K562 (cell line): Measurements from ENCODE around the gene LRRC4. TPM values are rescaled to one million over a fixed set of nuclear protein-coding genes. Genes with fewer than 3 reads are reported as not detected.

Experiments used
- ATAC-seq: fragments of 200-7000 bp; cut with Tn5 transposase; 3 replicates; pipeline ENCODE4 v1.9.1; 2020; ENCODE audit warnings: moderate library complexity
- BruUV-seq: library from RNA; stranded (reverse); fragments of 400-500 nt; replicated peaks from 2 replicates; lab custom pipeline; 2021; lab: Mats Ljungman, UMichigan
- CTCF ChIA-PET: fragments of 300-600 bp; formaldehyde crosslinking; extraction: SDS; loops from one replicate; lab custom pipeline; 2021; ENCODE audit warnings: low intra/inter-chr PET ratio; lab: Yijun Ruan, JAX
- POLR2A ChIA-PET: fragments of 300-600, 350-650 bp; sonication (Branson Sonifier 250); formaldehyde crosslinking; extraction: SDS; loops from one replicate; lab custom pipeline; 2021; ENCODE audit warnings: antibody characterized with exemption, inconsistent platforms; lab: Yijun Ruan, JAX
- DNase-seq, 4 experiments: peaks; one replicate each; pipeline versions ENCODE4 v3.0.0 to v3.0.0-alpha.2; 2011 to 2018; ENCODE audit warnings: low spot score in 3 of 4, mixed read lengths in 3 of 4; ENCODE audit errors: extremely low read depth in 1 of 4
- FAIRE-seq: peaks from 2 replicates; lab custom pipeline; 2011; peaks lifted over from hg19 to GRCh38; lab: Jason Lieb, UNC
- H2AFZ ChIP-seq: 2 replicates; pipeline ENCODE4 v1.6.0; 2011; ENCODE audit warnings: low read depth, low read length, control low read depth, inconsistent platforms
- H3K27ac ChIP-seq: fragments of 200-600 bp; 3 replicates; pipeline ENCODE4 v1.8.0; 2011; ENCODE audit warnings: low read depth, mild to moderate bottlenecking, control low read depth, inconsistent platforms, low read length, moderate library complexity, mixed read lengths; ENCODE audit errors: extremely low read depth
- H3K27me3 ChIP-seq, 2 experiments: fragments of 300-600 bp in 1 of 2; 2 replicates in 1 of 2; 3 replicates in 1 of 2; pipeline versions ENCODE4 v1.6.0 to v1.8.0; 2011; ENCODE audit warnings: inconsistent platforms in 2 of 2, low read length in 2 of 2, mild to moderate bottlenecking in 1 of 2, mixed read lengths in 1 of 2, moderate library complexity in 1 of 2; ENCODE audit not compliant: control insufficient read depth in 2 of 2, insufficient read depth in 2 of 2
- H3K36me3 ChIP-seq: fragments of 300-600 bp; 3 replicates; pipeline ENCODE4 v1.8.0; 2011; ENCODE audit warnings: mild to moderate bottlenecking, low read length, inconsistent platforms; ENCODE audit not compliant: control insufficient read depth, insufficient read depth
- H3K4me1 ChIP-seq, 2 experiments: fragments of 200-600 bp in 1 of 2; replicated peaks in 1 of 2; 2 replicates in 1 of 2; 3 replicates in 1 of 2; pipeline versions ENCODE4 v1.5.1 to v1.8.0; 2011; ENCODE audit warnings: inconsistent platforms in 2 of 2, low read length in 2 of 2, mild to moderate bottlenecking in 1 of 2, mixed read lengths in 1 of 2, moderate library complexity in 1 of 2; ENCODE audit not compliant: control insufficient read depth in 2 of 2, insufficient read depth in 2 of 2
- H3K4me2 ChIP-seq: 2 replicates; pipeline ENCODE4 v1.6.1; 2011; ENCODE audit warnings: low read length, control low read depth, inconsistent platforms, mixed read lengths; ENCODE audit not compliant: insufficient read depth
- H3K4me3 ChIP-seq: fragments of 200-600 bp; sonication (generic), shearing (Covaris generic); 2 replicates; pipeline ENCODE4 v1.5.1; 2016; ENCODE audit warnings: control low read depth, inconsistent platforms
- H3K79me2 ChIP-seq: fragments of 200-600 bp; 3 replicates; pipeline ENCODE4 v1.8.0; 2011; ENCODE audit warnings: low read length, inconsistent platforms; ENCODE audit not compliant: control insufficient read depth, insufficient read depth
- H3K9ac ChIP-seq, 2 experiments: 2 replicates each; pipeline versions ENCODE4 v1.6.0 to v1.6.1; 2011; ENCODE audit warnings: low read depth in 2 of 2, low read length in 2 of 2, control low read depth in 1 of 2, inconsistent platforms in 1 of 2, mild to moderate bottlenecking in 1 of 2, mixed read lengths in 1 of 2; ENCODE audit not compliant: insufficient read depth in 1 of 2
- H3K9me1 ChIP-seq: one replicate; pipeline ENCODE4 v1.6.0; 2011; ENCODE audit warnings: inconsistent platforms, mild to moderate bottlenecking, low read length, moderate library complexity; ENCODE audit not compliant: control insufficient read depth, insufficient read depth
- H3K9me3 ChIP-seq: replicated peaks from 2 replicates; pipeline ENCODE4 v1.5.1; 2011; ENCODE audit warnings: low read depth, low read length, inconsistent platforms; ENCODE audit not compliant: control insufficient read depth, insufficient read depth
- H4K20me1 ChIP-seq: replicated peaks from 2 replicates; pipeline ENCODE4 v1.6.1; 2011; ENCODE audit warnings: low read length, inconsistent platforms, mixed read lengths; ENCODE audit not compliant: control insufficient read depth, insufficient read depth
- CBX3 ChIP-seq, 2 experiments: IDR thresholded peaks; 1 replicate in 1 of 2; 2 replicates in 1 of 2; pipeline ENCODE4 v1.6.1; 2012; ENCODE audit warnings: inconsistent platforms in 2 of 2, low read length in 2 of 2, borderline replicate concordance in 1 of 2, control low read depth in 1 of 2
- CHD2 ChIP-seq: IDR thresholded peaks from 2 replicates; pipeline ENCODE4 v1.6.1; 2011; ENCODE audit warnings: low read depth, low read length
- CREB5 ChIP-seq: fragments of 250-450 bp; sonication (Bioruptor Pico); IDR thresholded peaks from 2 replicates; pipeline ENCODE4 v1.5.0; 2020; ENCODE audit warnings: mild to moderate bottlenecking
- GABPA ChIP-seq: fragments of 200-800 bp; sonication (Bioruptor generic); conservative IDR thresholded peaks from 2 replicates; pipeline ENCODE4 v1.6.1; 2016; ENCODE audit warnings: low read depth, missing genetic modification characterization, missing compliant biosample characterization
- ILF3 ChIP-seq: fragments of 450-650 bp; IDR thresholded peaks from 2 replicates; pipeline ENCODE4 v1.6.1; 2018; ENCODE audit warnings: antibody characterized with exemption, mild to moderate bottlenecking, moderate library complexity, borderline replicate concordance
- PHF20 ChIP-seq: fragments of 450-650 bp; IDR thresholded peaks from 2 replicates; pipeline ENCODE4 v1.6.1; 2018; ENCODE audit not compliant: partially characterized antibody
- TAF15 ChIP-seq: fragments of 200-400 bp; formaldehyde crosslinking; IDR thresholded peaks from 2 replicates; pipeline ENCODE4 v1.6.1; 2017; ENCODE audit warnings: mild to moderate bottlenecking, low read depth, low read length, moderate library complexity
- ZNF232 ChIP-seq: sonication (generic); formaldehyde crosslinking; IDR thresholded peaks from 2 replicates; pipeline ENCODE4 v1.8.0; 2022; ENCODE audit warnings: mild to moderate bottlenecking, missing genetic modification reagents
- ZNF431 ChIP-seq: sonication (generic); formaldehyde crosslinking; IDR thresholded peaks from 2 replicates; pipeline ENCODE4 v1.8.0; 2022; ENCODE audit warnings: mild to moderate bottlenecking, missing genetic modification reagents
- ZNF507 ChIP-seq: conservative IDR thresholded peaks from 2 replicates; pipeline ENCODE4 v1.6.1; 2017; ENCODE audit warnings: missing genetic modification characterization, missing compliant biosample characterization
- ZNF583 ChIP-seq: fragments of 250-450 bp; sonication (Bioruptor Pico); IDR thresholded peaks from 2 replicates; pipeline ENCODE4 v1.4.0; 2020
- ZNF589 ChIP-seq: fragments of 200-800 bp; sonication (Bioruptor generic); IDR thresholded peaks from 2 replicates; pipeline ENCODE4 v1.6.1; 2016; ENCODE audit warnings: low read depth, missing genetic modification characterization, missing compliant biosample characterization
- WGBS: fragments of 100-300 bp; shearing (Covaris generic); methylation state at CpG from one replicate; pipeline ENCODE4 v1.1.6; 2016; ENCODE audit warnings: low coverage, mixed read lengths; ENCODE audit not compliant: insufficient coverage; ENCODE audit errors: missing lambda C conversion rate; 5-methylcytosine and 5-hydroxymethylcytosine counted together
- in situ Hi-C: fragments of 300-500 bp; cut with MboI; formaldehyde crosslinking; loops from 4 replicates; pipeline ENCODE4 v1.15.0; 2018; ENCODE audit warnings: inconsistent platforms, mixed read lengths
- intact Hi-C: fragments of 100-400 bp; cut with micrococcal nuclease; formaldehyde crosslinking; loops from 2 replicates; pipeline ENCODE4 v1.14.2; 2022
- polyA plus RNA-seq, 8 experiments: library from polyadenylated mRNA; depleted of rRNA in 4 of 8; stranded (reverse) in 5 of 8; unstranded in 3 of 8; fragments of >200 nt; fragmentation: Nextera tagmentation in 2 of 8; fragmentation: Illumina TruSeq in 1 of 8; extraction: Ambion mirVana in 2 of 8; extraction: Trizol in 1 of 8; gene quantifications; 2 replicates each; pipeline versions ENCODE4 v1.2.1 to v1.2.3, GENCODE V29; 2011 to 2014; ENCODE audit warnings: inconsistent platforms in 1 of 8, missing spikeins in 1 of 8
- total RNA-seq, 7 experiments: library from RNA; depleted of rRNA in 6 of 7; stranded (reverse); fragments of >200 nt in 6 of 7; fragmentation: Illumina TruSeq in 2 of 7; extraction: Trizol in 2 of 7; gene quantifications; 2 replicates each; pipeline versions ENCODE4 v1.2.1 to v1.2.3, GENCODE V29; 2011 to 2021; ENCODE audit warnings: low replicate concordance in 1 of 7
- TF ChIP-seq, protein P1 (sequence below): sonication (generic); formaldehyde crosslinking; IDR thresholded peaks from 2 replicates; pipeline ENCODE4 v1.5.0; 2020; ENCODE audit warnings: missing genetic modification reagents

LRRC4 gene
- total and polyA plus RNA-seq, 9 of the 15 experiments (the other 6 are each of a cell fraction or from before 2014, with no cell fraction given): 0.04 to 0.11 TPM; not detected in 7

DNA sequence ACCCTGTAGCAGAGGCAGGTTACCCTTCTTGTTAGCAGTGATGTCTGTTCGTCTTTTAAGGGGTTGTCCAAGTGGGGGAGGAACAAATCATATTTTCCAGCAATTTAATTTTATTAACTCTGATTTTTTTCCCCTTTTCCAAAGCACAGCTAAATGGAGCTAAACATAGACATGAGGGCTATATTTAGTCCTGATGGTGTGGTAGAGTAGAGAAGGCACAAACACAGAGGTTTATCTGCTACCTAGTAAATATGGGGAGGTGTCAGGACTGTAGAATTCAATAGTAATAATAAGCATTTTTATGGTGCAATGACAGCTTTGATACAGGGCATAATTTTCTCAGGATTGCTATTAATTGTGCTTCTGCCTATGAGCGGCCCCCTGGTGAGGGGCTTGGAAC, 22.5 kb downstream of the LRRC4 start:
- Histone ChIP-seq H3K4me2 (no peak overlapping the region), H3K27me3 (no peaks in the 10 kb centered on the region), H3K36me3 (peaks cover 57% of the 10 kb centered on the region), H3K27ac (no peak overlapping the region), H3K4me3 (no peak overlapping the region), H4K20me1 (peaks cover under 1% of the 10 kb centered on the region; the same call in 1 of the 2 replicates), H3K79me2 (no peaks in the 10 kb centered on the region; the same call in 2 of the 3 replicates), H3K4me1 (peaks cover 10 to 21% of the 10 kb centered on the region in 2 experiments; a peak in 3 of 5 replicates), H2AFZ (no peak overlapping the region), H3K9me1 (peaks cover 4% of the 10 kb centered on the region), H3K9ac (no peak overlapping the region), H3K9me3 (no peaks in the 10 kb centered on the region)
- TF ChIP-seq ZNF583 (CRISPR knock-in tag) (no peak), TAF15 (no peak), ZNF431 (CRISPR knock-in tag) (no peak), PHF20 (no peak), CBX3 (IDR thresholded peaks at IDR 0.05; ENCODE audit: borderline replicate concordance in 1 of 2, low read length in 2 of 2) (no peak), ZNF507 (tag) (no peak), ILF3 (no peak), CHD2 (no peak), GABPA (tag) (no peak), ZNF589 (CRISPR knock-in tag) (no peak), ZNF232 (CRISPR knock-in tag) (no peak), CREB5 (CRISPR knock-in tag) (no peak)
- TF ChIP-seq, protein P1, sequence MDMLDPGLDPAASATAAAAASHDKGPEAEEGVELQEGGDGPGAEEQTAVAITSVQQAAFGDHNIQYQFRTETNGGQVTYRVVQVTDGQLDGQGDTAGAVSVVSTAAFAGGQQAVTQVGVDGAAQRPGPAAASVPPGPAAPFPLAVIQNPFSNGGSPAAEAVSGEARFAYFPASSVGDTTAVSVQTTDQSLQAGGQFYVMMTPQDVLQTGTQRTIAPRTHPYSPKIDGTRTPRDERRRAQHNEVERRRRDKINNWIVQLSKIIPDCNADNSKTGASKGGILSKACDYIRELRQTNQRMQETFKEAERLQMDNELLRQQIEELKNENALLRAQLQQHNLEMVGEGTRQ: no peak
- intact Hi-C loops (no loop called here), in situ Hi-C loops (no loop called here)
- CTCF ChIA-PET: no interaction called here
- DNase-seq (no peak), ATAC-seq (no peak), FAIRE-seq (no peak)
- POLR2A ChIA-PET: interaction anchor here (0.6 to 1.0 kb wide), 4 partner anchors 15 to 1049 kb away, joined by 3 to 4 read pairs (median 4); no protein-coding TSS in a partner anchor
- 91% methylated on average over 2 of the region's 2 CpGs for WGBS
- BruUV-seq: TSS peak; percentile 18
